GM12878 (cell line): ENCODE data around the gene CD248.
"Not testable (repeated sequence)": the region's sequence is repeated elsewhere in the genome, so short reads cannot be mapped to it uniquely, and the experiment has no call there.

ENCODE experiments used
- BRCA1 ChIP-seq: IDR thresholded peaks from 2 replicates; pipeline ENCODE4 v1.6.1; 2011; ENCODE audit warnings: low read depth, low read length, improper control_type of control experiment
- EZH2 ChIP-seq: IDR thresholded peaks from 2 replicates; pipeline ENCODE4 v1.6.1; 2012; ENCODE audit warnings: low read depth, mild to moderate bottlenecking, control low read depth, inconsistent platforms, low read length, borderline replicate concordance; ENCODE audit not compliant: control insufficient read depth
- KAT2A ChIP-seq: conservative IDR thresholded peaks from 2 replicates; pipeline ENCODE4 v1.6.1; 2011; ENCODE audit warnings: low read depth, low read length; ENCODE audit not compliant: control insufficient read depth
- MXI1 ChIP-seq: fragments of 150-350 bp; IDR thresholded peaks from 2 replicates; pipeline ENCODE4 v1.6.1; 2011; ENCODE audit warnings: low read depth, mild to moderate bottlenecking, inconsistent platforms, low read length, improper control_type of control experiment
- PAX5 ChIP-seq: IDR thresholded peaks from 2 replicates; pipeline ENCODE4 v1.6.1; 2011; ENCODE audit warnings: low read depth, low read length, borderline replicate concordance
- POLR2A ChIP-seq: IDR thresholded peaks from 2 replicates; pipeline ENCODE4 v1.6.1; 2011; ENCODE audit warnings: low read depth, mild to moderate bottlenecking, low read length
- POLR2AphosphoS2 ChIP-seq: IDR thresholded peaks from 2 replicates; pipeline ENCODE4 v1.6.1; 2011; ENCODE audit warnings: low read depth, mild to moderate bottlenecking, low read length, improper control_type of control experiment, moderate library complexity
- POLR2AphosphoS5 ChIP-seq: IDR thresholded peaks from 2 replicates; pipeline ENCODE4 v1.6.1; 2011; ENCODE audit warnings: mild to moderate bottlenecking, low read length, inconsistent platforms
- SIN3A ChIP-seq: IDR thresholded peaks from 2 replicates; pipeline ENCODE4 v1.6.1; 2012; ENCODE audit warnings: low read depth, low read length, improper control_type of control experiment
- ZNF274 ChIP-seq: IDR thresholded peaks from one replicate; pipeline ENCODE4 v1.8.0; 2011; ENCODE audit not compliant: insufficient read length, insufficient read depth
- ZZZ3 ChIP-seq: IDR thresholded peaks from 2 replicates; pipeline ENCODE4 v1.6.1; 2011; ENCODE audit warnings: low read depth; ENCODE audit not compliant: control insufficient read depth, insufficient read length
- TF ChIP-seq, protein P1 (sequence below): fragments of 450-650 bp; formaldehyde crosslinking; IDR thresholded peaks from 2 replicates; pipeline ENCODE4 v1.4.0; 2022; ENCODE audit warnings: mild to moderate bottlenecking, moderate library complexity
- TF ChIP-seq, protein P2 (sequence below), 3 experiments: IDR thresholded peaks in 2 of 3; conservative IDR thresholded peaks in 1 of 3; 2 replicates each; pipeline ENCODE4 v1.5.1; 2011; ENCODE audit warnings: low read depth in 3 of 3, low read length in 3 of 3, mild to moderate bottlenecking in 3 of 3, control low read depth in 2 of 3, moderate library complexity in 2 of 3, inconsistent platforms in 1 of 3, mixed read lengths in 1 of 3; ENCODE audit not compliant: control insufficient read depth in 2 of 3, insufficient read depth in 1 of 3; ENCODE audit errors: extremely low read depth in 1 of 3
- TF ChIP-seq, protein P3 (sequence below): fragments of 450-650 bp; IDR thresholded peaks from 2 replicates; pipeline ENCODE4 v1.6.1; 2017; ENCODE audit warnings: antibody characterized with exemption, mild to moderate bottlenecking, moderate library complexity

DNA sequence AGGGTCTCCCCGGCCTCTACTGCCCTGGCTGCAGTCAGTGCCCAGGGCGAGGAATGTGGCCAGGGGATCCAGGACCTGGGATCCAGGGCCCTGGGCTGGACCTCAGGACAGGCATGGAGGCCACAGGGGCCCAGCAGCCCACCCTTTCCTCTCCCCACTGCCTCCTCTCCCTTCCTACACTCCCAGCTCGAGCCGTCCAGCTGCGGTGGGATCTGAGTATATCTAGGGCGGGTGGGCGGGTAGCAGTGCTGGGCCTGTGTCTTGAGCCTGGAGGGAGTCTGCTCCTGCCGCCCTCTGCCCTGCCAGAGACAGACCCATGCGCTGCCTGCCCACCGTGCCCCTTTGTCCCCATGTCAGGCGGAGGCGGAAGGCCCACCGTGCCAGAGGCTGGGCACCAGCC, 40.2 kb downstream of the CD248 start:
- TF ChIP-seq, protein P1, sequence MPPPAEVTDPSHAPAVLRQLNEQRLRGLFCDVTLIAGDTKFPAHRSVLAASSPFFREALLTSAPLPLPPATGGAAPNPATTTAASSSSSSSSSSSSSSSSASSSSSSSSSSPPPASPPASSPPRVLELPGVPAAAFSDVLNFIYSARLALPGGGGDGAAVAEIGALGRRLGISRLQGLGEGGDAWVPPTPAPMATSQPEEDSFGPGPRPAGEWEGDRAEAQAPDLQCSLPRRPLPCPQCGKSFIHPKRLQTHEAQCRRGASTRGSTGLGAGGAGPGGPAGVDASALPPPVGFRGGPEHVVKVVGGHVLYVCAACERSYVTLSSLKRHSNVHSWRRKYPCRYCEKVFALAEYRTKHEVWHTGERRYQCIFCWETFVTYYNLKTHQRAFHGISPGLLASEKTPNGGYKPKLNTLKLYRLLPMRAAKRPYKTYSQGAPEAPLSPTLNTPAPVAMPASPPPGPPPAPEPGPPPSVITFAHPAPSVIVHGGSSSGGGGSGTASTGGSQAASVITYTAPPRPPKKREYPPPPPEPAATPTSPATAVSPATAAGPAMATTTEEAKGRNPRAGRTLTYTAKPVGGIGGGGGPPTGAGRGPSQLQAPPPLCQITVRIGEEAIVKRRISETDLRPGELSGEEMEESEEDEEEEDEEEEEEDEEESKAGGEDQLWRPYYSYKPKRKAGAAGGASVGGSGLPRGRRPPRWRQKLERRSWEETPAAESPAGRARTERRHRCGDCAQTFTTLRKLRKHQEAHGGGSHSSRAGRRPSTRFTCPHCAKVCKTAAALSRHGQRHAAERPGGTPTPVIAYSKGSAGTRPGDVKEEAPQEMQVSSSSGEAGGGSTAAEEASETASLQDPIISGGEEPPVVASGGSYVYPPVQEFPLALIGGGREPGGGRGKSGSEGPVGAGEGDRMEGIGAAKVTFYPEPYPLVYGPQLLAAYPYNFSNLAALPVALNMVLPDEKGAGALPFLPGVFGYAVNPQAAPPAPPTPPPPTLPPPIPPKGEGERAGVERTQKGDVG, result not testable (repeated sequence)
- peak; percentile 21; the same call in 1 of the 2 replicates for TF ChIP-seq POLR2A
- TF ChIP-seq, protein P2, sequence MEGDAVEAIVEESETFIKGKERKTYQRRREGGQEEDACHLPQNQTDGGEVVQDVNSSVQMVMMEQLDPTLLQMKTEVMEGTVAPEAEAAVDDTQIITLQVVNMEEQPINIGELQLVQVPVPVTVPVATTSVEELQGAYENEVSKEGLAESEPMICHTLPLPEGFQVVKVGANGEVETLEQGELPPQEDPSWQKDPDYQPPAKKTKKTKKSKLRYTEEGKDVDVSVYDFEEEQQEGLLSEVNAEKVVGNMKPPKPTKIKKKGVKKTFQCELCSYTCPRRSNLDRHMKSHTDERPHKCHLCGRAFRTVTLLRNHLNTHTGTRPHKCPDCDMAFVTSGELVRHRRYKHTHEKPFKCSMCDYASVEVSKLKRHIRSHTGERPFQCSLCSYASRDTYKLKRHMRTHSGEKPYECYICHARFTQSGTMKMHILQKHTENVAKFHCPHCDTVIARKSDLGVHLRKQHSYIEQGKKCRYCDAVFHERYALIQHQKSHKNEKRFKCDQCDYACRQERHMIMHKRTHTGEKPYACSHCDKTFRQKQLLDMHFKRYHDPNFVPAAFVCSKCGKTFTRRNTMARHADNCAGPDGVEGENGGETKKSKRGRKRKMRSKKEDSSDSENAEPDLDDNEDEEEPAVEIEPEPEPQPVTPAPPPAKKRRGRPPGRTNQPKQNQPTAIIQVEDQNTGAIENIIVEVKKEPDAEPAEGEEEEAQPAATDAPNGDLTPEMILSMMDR (IDR thresholded peaks at IDR 0.05 in 2 of 3, conservative IDR thresholded peaks at IDR 0.05 in 1 of 3; ENCODE audit: control insufficient read depth in 2 of 3, extremely low read depth in 1 of 3, insufficient read depth in 1 of 3, low read depth in 3 of 3, low read length in 3 of 3), result not testable (repeated sequence)
- not testable (repeated sequence) for TF ChIP-seq SIN3A, BRCA1, PAX5, ZZZ3, EZH2, MXI1, ZNF274, POLR2AphosphoS5, POLR2AphosphoS2, KAT2A
- TF ChIP-seq, protein P3, sequence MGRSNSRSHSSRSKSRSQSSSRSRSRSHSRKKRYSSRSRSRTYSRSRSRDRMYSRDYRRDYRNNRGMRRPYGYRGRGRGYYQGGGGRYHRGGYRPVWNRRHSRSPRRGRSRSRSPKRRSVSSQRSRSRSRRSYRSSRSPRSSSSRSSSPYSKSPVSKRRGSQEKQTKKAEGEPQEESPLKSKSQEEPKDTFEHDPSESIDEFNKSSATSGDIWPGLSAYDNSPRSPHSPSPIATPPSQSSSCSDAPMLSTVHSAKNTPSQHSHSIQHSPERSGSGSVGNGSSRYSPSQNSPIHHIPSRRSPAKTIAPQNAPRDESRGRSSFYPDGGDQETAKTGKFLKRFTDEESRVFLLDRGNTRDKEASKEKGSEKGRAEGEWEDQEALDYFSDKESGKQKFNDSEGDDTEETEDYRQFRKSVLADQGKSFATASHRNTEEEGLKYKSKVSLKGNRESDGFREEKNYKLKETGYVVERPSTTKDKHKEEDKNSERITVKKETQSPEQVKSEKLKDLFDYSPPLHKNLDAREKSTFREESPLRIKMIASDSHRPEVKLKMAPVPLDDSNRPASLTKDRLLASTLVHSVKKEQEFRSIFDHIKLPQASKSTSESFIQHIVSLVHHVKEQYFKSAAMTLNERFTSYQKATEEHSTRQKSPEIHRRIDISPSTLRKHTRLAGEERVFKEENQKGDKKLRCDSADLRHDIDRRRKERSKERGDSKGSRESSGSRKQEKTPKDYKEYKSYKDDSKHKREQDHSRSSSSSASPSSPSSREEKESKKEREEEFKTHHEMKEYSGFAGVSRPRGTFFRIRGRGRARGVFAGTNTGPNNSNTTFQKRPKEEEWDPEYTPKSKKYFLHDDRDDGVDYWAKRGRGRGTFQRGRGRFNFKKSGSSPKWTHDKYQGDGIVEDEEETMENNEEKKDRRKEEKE, result not testable (repeated sequence)
